Fibroblast of the aortic adventitia (primary cell): ENCODE measurements around the gene ANAPC10. TPM values are rescaled to one million over a fixed set of nuclear protein-coding genes. Genes with fewer than 3 reads are reported as not detected.
"Not testable (repeated sequence)": the region's sequence is repeated elsewhere in the genome, so short reads cannot be mapped to it uniquely, and the experiment has no call there.

Source experiments
- DNase-seq: peaks from one replicate; pipeline ENCODE4 v3.0.0-alpha.2; 2010; ENCODE audit warnings: low read depth
- H3K4me3 ChIP-seq: 2 replicates; pipeline ENCODE4 v1.5.1; 2011; ENCODE audit warnings: low read depth, mild to moderate bottlenecking, control low read depth, low read length, moderate library complexity
- CTCF ChIP-seq: IDR thresholded peaks from 2 replicates; pipeline ENCODE4 v1.5.1; 2011; ENCODE audit warnings: mild to moderate bottlenecking, low read length, control low read depth, inconsistent platforms; ENCODE audit not compliant: insufficient read depth
- total RNA-seq: library from RNA; depleted of rRNA; stranded (reverse); fragments of >200 nt; gene quantifications from 2 replicates; pipeline ENCODE4 v1.2.3, GENCODE V29; 2012; ENCODE audit warnings: low replicate concordance

ANAPC10 gene
- total RNA-seq, 1 donor: 33.0 TPM

GRCh38 chr4:145019346-145019745, 78.7 kb downstream of the ANAPC10 start:
- no peak for DNase-seq
- TF ChIP-seq CTCF: no peak
- no peak overlapping the region for H3K4me3 ChIP-seq

GRCh38 chr4:145014365-145014764, 83.6 kb downstream of the ANAPC10 start:
- no peak overlapping the region for H3K4me3 ChIP-seq
- DNase-seq: no peak
- TF ChIP-seq CTCF: no peak

GRCh38 chr4:145012841-145013240, 85.2 kb downstream of the ANAPC10 start:
- peak; percentile 87 for DNase-seq
- TF ChIP-seq CTCF: no peak
- H3K4me3 ChIP-seq: no peak overlapping the region

GRCh38 chr4:145011636-145012035, 86.4 kb downstream of the ANAPC10 start:
- H3K4me3 ChIP-seq: no peak overlapping the region
- DNase-seq: peak; percentile 41
- TF ChIP-seq CTCF: no peak

GRCh38 chr4:145010315-145010714, 87.7 kb downstream of the ANAPC10 start:
- not testable (repeated sequence) for H3K4me3 ChIP-seq, DNase-seq

- H3K4me3 ChIP-seq: no peak overlapping the region
- no peak for TF ChIP-seq CTCF
- no peak for DNase-seq
These were observed 94.3 kb downstream of the ANAPC10 start for GRCh38 chr4:145003675-145004074.

- TF ChIP-seq CTCF: no peak
- H3K4me3 ChIP-seq: no peak overlapping the region
- no peak for DNase-seq
These were observed 96.4 kb downstream of the ANAPC10 start for GRCh38 chr4:145001635-145002034.

- DNase-seq, H3K4me3 ChIP-seq: not testable (repeated sequence)
These were observed 97.3 kb downstream of the ANAPC10 start for GRCh38 chr4:145000656-145001055.
